Muscle of arm (tissue), 12 donors: ENCODE results near the gene GRB10. TPM values are rescaled to one million over a fixed set of nuclear protein-coding genes. Genes with fewer than 3 reads are reported as not detected.

Source experiments
- DNase-seq: peaks from one replicate; pipeline ENCODE4 v3.0.0-alpha.2; 2013
- polyA plus RNA-seq, 12 donors: library from polyadenylated mRNA; unstranded; fragments of 120-200 nt; gene quantifications; one replicate each; pipeline ENCODE4 v1.2.1, GENCODE V29; 2013; ENCODE audit not compliant: insufficient read length in 12 of 12

GRB10 gene
- polyA plus RNA-seq, 12 donors: 5.0 to 27.3 (median 15.7) TPM; not detected in 1

DNA sequence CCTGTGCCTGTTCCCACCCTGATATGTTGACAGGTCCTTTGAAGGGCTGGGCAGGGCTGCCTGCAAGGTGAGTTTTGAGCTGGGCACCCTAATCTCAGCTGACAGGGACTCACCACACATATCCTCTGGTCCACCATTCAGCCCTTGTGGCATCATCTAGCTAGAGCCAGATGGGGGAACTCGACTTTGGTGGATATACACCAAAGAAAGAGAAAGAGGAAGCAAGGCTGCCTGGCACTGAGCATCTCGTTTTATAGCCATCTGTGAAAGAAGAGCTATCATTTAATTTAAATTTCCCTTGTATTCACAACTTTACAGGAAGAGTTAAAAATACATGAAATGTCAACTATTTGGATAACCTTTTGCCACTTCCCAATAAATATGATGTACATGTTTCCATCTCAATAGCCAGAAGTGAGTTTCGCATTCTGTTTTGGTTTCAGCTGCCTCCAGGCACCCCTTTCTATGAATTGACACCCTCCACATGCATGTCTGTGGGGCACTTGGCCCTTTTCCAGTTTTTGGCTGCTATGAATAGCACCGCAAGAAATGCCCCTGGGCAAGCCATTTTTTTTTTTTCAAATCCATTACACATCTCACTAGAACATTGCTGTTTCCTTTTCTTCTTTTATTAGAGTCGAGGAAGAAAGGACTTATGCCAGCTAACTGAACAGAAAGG is 22.9 kb upstream of the GRB10 start:
- no peak for DNase-seq

GRCh38 chr7:50803359-50804337 is 21.0 kb upstream of the GRB10 start:
- no peak for DNase-seq

DNA sequence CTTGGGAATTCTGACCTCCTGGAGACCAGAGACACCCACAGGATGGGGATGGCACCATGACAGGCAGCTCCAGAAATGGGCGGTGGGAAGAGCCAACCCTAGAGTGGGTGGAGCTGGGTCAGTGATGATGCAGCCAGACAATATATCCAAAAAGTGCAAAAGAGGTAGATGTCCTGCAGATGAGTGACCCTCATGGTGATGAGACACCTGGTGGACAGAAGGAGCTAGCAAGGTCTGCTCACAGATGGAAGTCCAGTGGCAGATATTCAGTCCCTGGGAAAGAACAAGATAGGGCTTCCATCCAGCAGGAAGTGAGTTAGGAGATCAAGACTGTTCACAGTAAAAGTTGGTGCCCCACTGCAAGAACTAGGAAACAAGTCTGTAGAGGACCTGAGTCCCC is 19.2 kb upstream of the GRB10 start:
- DNase-seq: no peak

- no peak for DNase-seq
Measured at GRCh38 chr7:50799873-50800272, 17.2 kb upstream of the GRB10 start.

- no peak for DNase-seq
Measured at GRCh38 chr7:50798126-50798525, 15.4 kb upstream of the GRB10 start.

GRCh38 chr7:50795831-50796230 is 13.1 kb upstream of the GRB10 start:
- no peak for DNase-seq

DNA sequence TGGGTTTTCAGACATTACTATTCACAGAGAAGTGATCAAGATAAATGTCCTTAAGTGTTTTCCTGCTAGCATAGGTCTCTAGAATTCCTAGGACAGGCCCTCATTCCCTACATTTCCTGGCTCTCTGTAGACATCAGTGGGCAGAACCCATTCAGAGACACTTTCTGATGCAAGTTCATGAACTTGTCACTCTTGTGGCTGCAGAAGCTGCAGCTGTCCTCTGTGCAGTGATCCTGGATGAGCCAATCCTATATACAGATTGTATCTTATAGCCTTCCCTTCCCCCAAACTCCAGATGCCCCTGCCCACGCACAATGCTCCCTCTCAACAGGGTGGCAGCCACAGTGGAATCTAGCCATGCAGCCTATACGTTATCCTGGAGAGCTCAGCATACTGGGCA is 12.6 kb upstream of the GRB10 start:
- DNase-seq: no peak

DNA sequence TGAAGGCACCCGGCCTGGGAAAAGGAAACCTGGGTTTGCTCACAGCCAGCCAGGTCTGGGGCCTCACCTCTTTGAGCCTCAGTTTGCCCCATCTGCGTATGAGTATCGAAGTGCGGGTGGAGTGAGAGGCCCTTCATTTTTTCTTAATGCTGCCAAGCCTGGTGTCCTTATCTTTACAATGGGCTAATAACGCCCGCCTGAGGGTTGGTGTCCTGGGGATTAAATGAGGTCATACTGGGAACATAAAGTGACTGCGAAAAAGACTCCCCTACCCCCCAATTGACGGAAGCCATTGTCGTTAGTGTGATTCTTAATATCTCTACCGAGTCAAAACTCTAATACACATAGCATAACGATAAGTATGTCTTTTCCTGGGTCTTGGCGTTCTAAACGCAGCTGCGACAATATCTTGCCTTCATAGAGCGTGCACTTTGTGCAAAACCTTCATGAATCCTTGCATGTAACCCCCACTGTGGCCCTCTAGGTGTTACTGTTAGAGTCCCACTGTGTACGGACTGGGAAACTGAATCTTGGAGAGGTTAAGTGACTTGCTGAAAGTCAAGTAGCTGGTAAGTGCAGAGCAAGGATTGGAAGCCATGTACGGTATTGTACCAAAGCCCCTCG is 11.4 kb upstream of the GRB10 start:
- no peak for DNase-seq

DNA sequence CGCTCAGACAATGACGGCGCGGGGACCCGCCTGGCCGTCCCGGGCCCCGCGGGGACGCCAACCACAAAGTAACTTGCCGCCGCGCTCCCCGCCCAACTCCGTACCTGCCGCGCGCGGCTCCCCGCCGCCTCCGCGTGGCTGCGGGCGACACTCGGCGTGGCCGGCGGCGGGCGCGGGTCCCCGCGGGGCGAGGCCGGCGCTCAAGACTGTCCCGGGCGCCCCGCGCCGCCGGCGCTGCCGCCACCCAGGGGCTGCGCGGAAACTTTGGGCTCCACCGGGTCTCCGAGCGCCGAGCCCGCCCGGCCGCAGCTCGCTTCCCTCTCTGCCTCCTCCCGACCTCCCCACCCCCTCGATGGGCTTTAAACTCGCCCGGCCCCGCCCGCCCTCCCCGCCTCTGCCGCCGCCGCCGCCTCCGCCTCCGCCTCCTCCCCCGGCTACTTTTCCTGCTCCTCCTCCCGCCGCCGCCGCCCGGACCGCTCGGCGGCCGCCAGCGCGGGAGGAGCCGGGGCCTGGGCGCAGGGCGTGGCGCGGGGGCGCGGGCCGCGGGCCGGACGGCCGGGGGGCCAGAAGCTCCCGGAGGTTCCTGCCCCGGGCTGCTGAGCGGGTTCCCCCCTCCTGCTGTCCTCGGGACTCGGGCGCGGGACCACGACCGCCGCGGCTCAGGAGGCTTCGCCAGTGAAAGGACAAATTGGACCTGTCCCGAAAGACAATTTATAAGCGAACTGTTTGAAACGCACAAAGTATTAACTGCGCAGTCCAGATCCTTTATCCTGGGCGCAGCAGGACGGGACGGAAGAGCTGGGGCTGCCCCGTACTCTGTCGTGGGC is 10.6 kb upstream of the GRB10 start:
- no peak for DNase-seq

GRCh38 chr7:50792342-50793119 is 9.8 kb upstream of the GRB10 start:
- no peak for DNase-seq

DNA sequence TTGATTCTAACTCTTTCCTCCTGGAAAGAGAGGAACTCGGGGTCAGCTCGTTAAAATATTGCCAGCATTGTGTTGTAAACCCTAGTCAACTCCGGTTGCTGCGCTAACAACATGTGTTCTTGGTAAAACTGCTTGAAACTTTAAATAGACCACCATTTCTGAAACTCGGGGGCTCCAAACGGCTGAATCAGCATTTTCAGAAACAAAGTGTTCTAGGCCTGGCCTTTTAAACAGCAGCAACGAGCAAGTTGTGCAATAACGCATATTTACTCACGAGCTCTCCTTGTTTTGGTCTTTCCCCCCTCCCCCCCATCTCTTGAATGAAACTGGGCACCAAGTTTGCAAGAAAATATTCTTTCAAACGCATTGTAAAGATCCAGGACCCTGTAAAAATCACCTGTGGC is 9.2 kb upstream of the GRB10 start:
- no peak for DNase-seq

GRCh38 chr7:50791363-50791937 is 8.8 kb upstream of the GRB10 start:
- DNase-seq: no peak

DNA sequence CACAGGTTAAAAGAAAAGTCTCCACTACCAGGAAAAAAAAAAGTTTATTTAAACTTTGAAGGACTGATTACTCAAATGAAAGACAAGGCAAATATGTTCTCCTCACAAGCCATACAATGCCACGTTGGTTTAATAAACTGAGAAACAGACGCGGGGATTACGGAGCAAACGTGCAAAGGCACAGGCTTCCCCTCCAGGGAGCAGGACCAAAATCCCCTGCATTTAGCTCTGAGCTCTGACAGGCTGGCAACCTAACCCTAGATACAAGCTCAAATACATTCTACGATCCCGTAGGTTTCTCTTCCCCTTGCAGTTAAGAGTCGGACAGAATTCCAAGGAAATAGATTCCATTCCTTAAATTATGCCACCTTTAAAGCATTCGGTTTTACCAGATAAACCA is 7.7 kb upstream of the GRB10 start:
- DNase-seq: no peak

- no peak for DNase-seq
Measured at GRCh38 chr7:50788382-50788781, 5.7 kb upstream of the GRB10 start.

DNA sequence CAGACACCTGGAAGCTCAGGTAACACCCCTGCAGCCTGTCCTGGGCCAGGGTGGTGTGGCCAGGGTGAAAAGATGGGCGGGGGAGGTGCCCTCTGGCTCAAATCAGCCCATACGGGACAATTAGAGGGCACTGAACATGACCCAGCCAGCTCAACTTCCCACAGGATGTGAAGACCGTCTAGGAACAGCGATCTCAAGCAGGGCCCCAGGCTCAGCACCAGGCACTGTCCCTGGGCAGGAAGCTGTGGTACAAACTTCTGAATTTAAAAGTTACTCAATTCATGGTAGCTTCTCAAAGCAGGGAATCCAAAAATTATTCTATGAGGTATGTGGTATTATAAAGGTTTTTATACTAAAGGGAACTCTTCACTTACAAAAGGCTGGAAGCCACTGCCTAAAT is 5.1 kb upstream of the GRB10 start:
- no peak for DNase-seq

- DNase-seq: no peak
Measured at GRCh38 chr7:50785346-50785745, 2.6 kb upstream of the GRB10 start.

- no peak for DNase-seq
Measured at GRCh38 chr7:50783801-50784507, 1.3 kb upstream of the GRB10 start.

- DNase-seq: no peak
Measured at GRCh38 chr7:50783303-50783702, 607 bp upstream of the GRB10 start.

GRCh38 chr7:50781381-50782293 is 1.1 kb downstream of the GRB10 start:
- DNase-seq: no peak
